Sigmoid colon (tissue), 7 donors: ENCODE measurements around the gene HOXB4. TPM values are rescaled to one million over a fixed set of nuclear protein-coding genes. Genes with fewer than 3 reads are reported as not detected.

Experiments used
- DNase-seq: peaks from one replicate; pipeline ENCODE4 v3.0.0-alpha.2; 2019
- H3K27ac ChIP-seq, 4 donors: fragments of 200-600 bp; sonication (generic); one replicate each; pipeline ENCODE4 v1.5.1; 2016 to 2019; ENCODE audit warnings: mild to moderate bottlenecking in 1 of 4
- H3K27me3 ChIP-seq, 3 donors: fragments of 200-600 bp; sonication (generic); one replicate each; pipeline ENCODE4 v1.5.1; 2019; ENCODE audit warnings: mild to moderate bottlenecking in 1 of 3
- H3K36me3 ChIP-seq, 4 donors: fragments of 200-600 bp; sonication (generic); one replicate each; pipeline ENCODE4 v1.5.1; 2016 to 2019
- H3K4me1 ChIP-seq, 4 donors: fragments of 200-600 bp; sonication (generic); one replicate each; pipeline ENCODE4 v1.5.1; 2017 to 2019
- H3K4me3 ChIP-seq, 4 donors: fragments of 200-600 bp; sonication (generic); one replicate each; pipeline ENCODE4 v1.5.1; 2017 to 2019; ENCODE audit warnings: mild to moderate bottlenecking in 2 of 4, moderate library complexity in 1 of 4
- H3K9me3 ChIP-seq, 4 donors: fragments of 200-600 bp in 3 of 4; sonication (generic) in 3 of 4; one replicate each; pipeline versions ENCODE4 v1.5.1 to v1.6.1; 2013 to 2019
- CTCF ChIP-seq, 4 experiments: fragments of 450-650 bp in 3 of 4; fragments of 200-600 bp in 1 of 4; IDR thresholded peaks; one replicate each; pipeline ENCODE4 v1.5.1; 2016 to 2019; ENCODE audit warnings: antibody characterized with exemption in 4 of 4, mild to moderate bottlenecking in 3 of 4, moderate library complexity in 2 of 4
- EP300 ChIP-seq, 4 donors: sonication (generic); formaldehyde crosslinking; IDR thresholded peaks; one replicate each; pipeline ENCODE4 v1.6.1; 2017; ENCODE audit warnings: antibody characterized with exemption in 4 of 4
- POLR2A ChIP-seq, 2 donors: fragments of 450-650 bp; IDR thresholded peaks; one replicate each; pipeline ENCODE4 v1.6.1; 2016; ENCODE audit warnings: antibody characterized with exemption in 2 of 2, mild to moderate bottlenecking in 2 of 2, moderate library complexity in 2 of 2
- POLR2AphosphoS5 ChIP-seq, 4 donors: sonication (generic); formaldehyde crosslinking; IDR thresholded peaks; one replicate each; pipeline ENCODE4 v1.6.1; 2017; ENCODE audit warnings: antibody characterized with exemption in 4 of 4
- WGBS, 2 donors: extraction: QIAGEN DNeasy Blood & Tissue Kit; methylation state at CpG; one replicate each; pipeline ENCODE4 v1.1.7; 2013; 5-methylcytosine and 5-hydroxymethylcytosine counted together
- intact Hi-C: fragments of 100-400 bp; cut with DNase I; formaldehyde crosslinking; loops from one replicate; pipeline ENCODE4 v1.15.1; 2023
- polyA plus RNA-seq, 3 donors: library from polyadenylated mRNA; stranded (reverse); fragments of 200-250 nt; gene quantifications; one replicate each; pipeline ENCODE4 v1.2.3, GENCODE V29; 2013
- total RNA-seq, 4 donors: library from RNA; depleted of rRNA; stranded (reverse); fragments of >200 nt; gene quantifications; one replicate each; pipeline ENCODE4 v1.1.0, GENCODE V29; 2016
- donor health status: healthy with polysubstance abuse.
- donor health status: Bipolar disorder and iron deficiency.
- donor health status: healthy.

The HOXB4 gene
- total and polyA plus RNA-seq, 7 donors: 0.23 to 8.3 (median 4.6) TPM

GRCh38 chr17:48615047-48615962, 37.2 kb upstream of the HOXB4 start, which contains the start of gene HOXB8:
HOXB8 (minus strand) TSS chr17:48615292; CDS start chr17:48614704, 588 bp downstream.
- WGBS, 2 donors: 6 to 11% methylated on average over 41 of the region's 41 CpGs
- H3K36me3 ChIP-seq: no peaks in the 10 kb centered on the region
- intact Hi-C loops: loop anchor here (5.0 to 10.0 kb wide), 4 partner anchors 102 to 591 kb away; partner anchors contain the start of gene IGF2BP1
- DNase-seq: no peak
- H3K4me3 ChIP-seq: peak within 1 kb of the TSS in 3 of 4 donors; percentile 7 to 59 (median 41)
- no peak within 1 kb of the TSS for H3K27ac ChIP-seq
- peaks cover 77 to 100% (median 88%) of the 10 kb centered on the region in 3 donors for H3K27me3 ChIP-seq
- H3K4me1 ChIP-seq: peaks cover 0 to 62% (median 52%) of the 10 kb centered on the region in 4 donors
- TF ChIP-seq POLR2AphosphoS5 (IDR thresholded peaks at IDR 0.05): peak in 3 of 4 donors; percentile 11 to 48 (median 41)
- TF ChIP-seq CTCF (IDR thresholded peaks at IDR 0.05): no peak
- no peaks in the 10 kb centered on the region for H3K9me3 ChIP-seq

GRCh38 chr17:48613862-48614694, 35.9 kb upstream of the HOXB4 start:
- TF ChIP-seq POLR2AphosphoS5 (IDR thresholded peaks at IDR 0.05) (peak in 1 of 4 donors; percentile 49), EP300 (IDR thresholded peaks at IDR 0.05) (no peak), POLR2A (IDR thresholded peaks at IDR 0.05) (no peak), CTCF (IDR thresholded peaks at IDR 0.05) (no peak)
- Histone ChIP-seq H3K27me3 (peaks cover 66 to 99% (median 76%) of the 10 kb centered on the region in 3 donors), H3K36me3 (no peaks in the 10 kb centered on the region), H3K4me3 (peak overlapping the region in 3 of 4 donors; percentile 7 to 59 (median 41)), H3K4me1 (peaks cover 0 to 68% (median 56%) of the 10 kb centered on the region in 4 donors), H3K9me3 (no peaks in the 10 kb centered on the region), H3K27ac (peak overlapping the region in 1 of 4 donors; percentile 81)
- DNase-seq: no peak
- intact Hi-C loops: loop anchor here (10.0 kb wide), 2 partner anchors 381 to 589 kb away; partner anchors contain the start of gene IGF2BP1
- WGBS, 2 donors: 12 to 14% methylated on average over 55 of the region's 55 CpGs

- intact Hi-C loops: loop anchor here (10.0 kb wide), 2 partner anchors 382 to 588 kb away; partner anchors contain the start of gene IGF2BP1
- H3K4me1 ChIP-seq: peaks cover 0 to 64% (median 50%) of the 10 kb centered on the region in 4 donors
- no peaks in the 10 kb centered on the region for H3K36me3 ChIP-seq
- TF ChIP-seq CTCF (IDR thresholded peaks at IDR 0.05) (peak in 1 of 4 experiments; percentile 7), POLR2AphosphoS5 (IDR thresholded peaks at IDR 0.05) (peak; percentile 6 to 42 (median 34)), POLR2A (IDR thresholded peaks at IDR 0.05) (no peak)
- WGBS, 2 donors: 2% methylated on average over 67 of the region's 67 CpGs
- peak overlapping the region in 3 of 4 donors; percentile 70 to 81 (median 70) for H3K27ac ChIP-seq
- peaks cover 61 to 96% (median 68%) of the 10 kb centered on the region in 3 donors for H3K27me3 ChIP-seq
- DNase-seq: no peak
- no peaks in the 10 kb centered on the region for H3K9me3 ChIP-seq
- peak overlapping the region in 3 of 4 donors; percentile 30 to 59 (median 41) for H3K4me3 ChIP-seq
Measured at GRCh38 chr17:48612854-48613691, 34.9 kb upstream of the HOXB4 start.

- Histone ChIP-seq H3K4me1 (peaks cover 0 to 58% (median 44%) of the 10 kb centered on the region in 4 donors), H3K9me3 (no peaks in the 10 kb centered on the region), H3K27ac (peak overlapping the region in 3 of 4 donors; percentile 70 to 81 (median 70)), H3K36me3 (peaks cover 0 to under 1% (median under 1%) of the 10 kb centered on the region in 4 donors), H3K4me3 (peak overlapping the region in 3 of 4 donors; percentile 30 to 59 (median 41)), H3K27me3 (peaks cover 55 to 90% (median 62%) of the 10 kb centered on the region in 3 donors)
- intact Hi-C loops: loop anchor here (10.0 kb wide), 2 partner anchors 382 to 588 kb away; partner anchors contain the start of gene IGF2BP1
- DNase-seq: no peak
- TF ChIP-seq CTCF (IDR thresholded peaks at IDR 0.05) (no peak), POLR2A (IDR thresholded peaks at IDR 0.05) (no peak), EP300 (IDR thresholded peaks at IDR 0.05) (no peak), POLR2AphosphoS5 (IDR thresholded peaks at IDR 0.05) (no peak)
- 2 to 4% methylated on average over 15 of the region's 15 CpGs for WGBS, 2 donors
Measured at GRCh38 chr17:48612456-48612853, 34.3 kb upstream of the HOXB4 start.
